Peyer's patch (tissue), 4 donors: ENCODE results near the gene RBMS1. TPM values are rescaled to one million over a fixed set of nuclear protein-coding genes. Genes with fewer than 3 reads are reported as not detected.
"Not testable (repeated sequence)": the region's sequence is repeated elsewhere in the genome, so short reads cannot be mapped to it uniquely, and the experiment has no call there.

ENCODE experiments used
- DNase-seq, 3 donors: peaks; one replicate each; pipeline ENCODE4 v3.0.0-alpha.2; 2017 to 2019
- H3K27ac ChIP-seq, 4 donors: fragments of 200-600 bp; sonication (generic); one replicate each; pipeline ENCODE4 v1.5.1; 2016 to 2019
- H3K27me3 ChIP-seq, 2 donors: fragments of 200-600 bp; sonication (generic); one replicate each; pipeline ENCODE4 v1.5.1; 2019
- H3K36me3 ChIP-seq, 3 donors: fragments of 200-600 bp; sonication (generic); one replicate each; pipeline ENCODE4 v1.5.1; 2016 to 2019
- H3K4me1 ChIP-seq, 4 donors: fragments of 200-600 bp; sonication (generic); one replicate each; pipeline ENCODE4 v1.5.1; 2016 to 2019
- H3K4me3 ChIP-seq, 4 donors: fragments of 200-600 bp; sonication (generic); 1 replicate in 3 of 4; 2 replicates in 1 of 4; pipeline ENCODE4 v1.5.1; 2016 to 2019; ENCODE audit warnings: mild to moderate bottlenecking in 1 of 4
- H3K9me3 ChIP-seq, 4 donors: fragments of 200-600 bp; sonication (generic); one replicate each; pipeline ENCODE4 v1.5.1; 2016 to 2019; ENCODE audit warnings: mild to moderate bottlenecking in 1 of 4
- POLR2A ChIP-seq, 2 donors: fragments of 450-650 bp; IDR thresholded peaks; one replicate each; pipeline ENCODE4 v1.5.1; 2017; ENCODE audit warnings: antibody characterized with exemption in 2 of 2, mild to moderate bottlenecking in 2 of 2, moderate library complexity in 2 of 2
- total RNA-seq, 4 donors: library from RNA; depleted of rRNA; stranded (reverse); fragments of >200 nt; gene quantifications; one replicate each; pipeline ENCODE4 v1.1.0, GENCODE V29; 2016
- TF ChIP-seq, protein P1 (sequence below), 6 experiments: fragments of 450-650 bp in 4 of 6; fragments of 200-600 bp in 2 of 6; sonication (generic) in 1 of 6; IDR thresholded peaks; one replicate each; pipeline ENCODE4 v1.5.1; 2017 to 2019; ENCODE audit warnings: antibody characterized with exemption in 6 of 6, mild to moderate bottlenecking in 3 of 6, moderate library complexity in 1 of 6

RBMS1 gene
- total RNA-seq, 4 donors from 2014 or later: 10.5 to 41.3 (median 18.5) TPM

DNA sequence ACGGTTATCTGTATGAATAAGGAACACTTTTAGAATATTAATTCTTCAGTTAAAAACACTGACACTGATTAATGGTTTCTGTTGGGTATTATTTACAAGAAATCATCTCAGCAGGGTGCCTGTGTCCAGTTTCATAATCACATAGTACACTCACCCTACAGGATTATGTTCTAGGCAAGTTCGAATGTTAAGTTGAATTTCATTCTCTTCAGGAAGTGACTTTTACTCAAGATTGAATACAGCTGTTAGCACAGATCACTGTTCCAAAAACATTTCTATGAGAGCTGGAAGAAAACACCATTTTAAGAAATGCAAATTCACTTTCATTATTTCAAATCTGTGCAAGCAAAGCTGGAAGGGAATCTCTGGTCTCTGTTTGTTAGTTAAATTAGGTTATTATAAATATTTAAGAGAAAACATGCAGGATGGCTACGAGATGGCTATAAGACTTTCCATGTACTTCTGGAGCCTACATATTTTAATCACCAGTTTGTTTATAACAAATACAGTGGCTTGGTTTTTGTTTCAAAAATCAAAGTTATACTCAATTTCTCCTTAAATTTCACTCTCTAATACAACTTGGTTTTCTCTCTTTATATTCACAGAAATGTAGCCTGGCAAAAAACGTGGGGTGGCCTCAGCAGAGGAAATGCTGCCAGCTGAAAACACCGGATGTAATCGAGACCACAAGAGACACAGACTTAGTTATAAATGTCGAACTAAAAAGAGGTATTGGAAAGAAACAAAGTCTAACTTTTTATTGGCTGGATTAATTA lies 65.8 kb downstream of the RBMS1 start:
- peak in 2 of 3 donors; percentile 77 to 80 for DNase-seq

DNA sequence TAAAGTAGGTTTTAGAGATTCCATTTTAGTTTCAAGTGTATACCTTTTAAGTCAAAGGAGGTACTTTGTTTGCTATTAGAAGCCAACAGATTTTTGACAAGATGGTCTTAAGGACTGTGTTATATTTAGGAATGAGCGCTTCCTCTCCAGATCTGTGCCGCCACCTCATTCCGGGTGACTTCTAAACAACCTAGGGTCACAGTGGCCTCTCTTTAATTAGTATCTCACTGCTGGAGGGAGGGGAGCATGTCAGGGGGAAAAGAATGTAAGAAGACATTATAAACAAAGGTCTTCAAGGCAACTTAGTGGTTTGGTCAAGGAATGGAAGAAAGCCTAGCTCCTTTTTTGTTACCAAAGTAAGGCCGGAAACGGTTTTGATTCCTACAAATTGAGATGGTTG lies 67.0 kb downstream of the RBMS1 start:
- Histone ChIP-seq H3K36me3 (no peaks in the 10 kb centered on the region), H3K27ac (peak overlapping the region in 1 of 4 donors; percentile 70), H3K4me1 (peaks cover 0 to 6% (median 0%) of the 10 kb centered on the region in 4 donors), H3K9me3 (peaks cover 0 to 3% (median 0%) of the 10 kb centered on the region in 4 donors), H3K27me3 (no peaks in the 10 kb centered on the region), H3K4me3 (no peak overlapping the region)
- TF ChIP-seq, protein P1, sequence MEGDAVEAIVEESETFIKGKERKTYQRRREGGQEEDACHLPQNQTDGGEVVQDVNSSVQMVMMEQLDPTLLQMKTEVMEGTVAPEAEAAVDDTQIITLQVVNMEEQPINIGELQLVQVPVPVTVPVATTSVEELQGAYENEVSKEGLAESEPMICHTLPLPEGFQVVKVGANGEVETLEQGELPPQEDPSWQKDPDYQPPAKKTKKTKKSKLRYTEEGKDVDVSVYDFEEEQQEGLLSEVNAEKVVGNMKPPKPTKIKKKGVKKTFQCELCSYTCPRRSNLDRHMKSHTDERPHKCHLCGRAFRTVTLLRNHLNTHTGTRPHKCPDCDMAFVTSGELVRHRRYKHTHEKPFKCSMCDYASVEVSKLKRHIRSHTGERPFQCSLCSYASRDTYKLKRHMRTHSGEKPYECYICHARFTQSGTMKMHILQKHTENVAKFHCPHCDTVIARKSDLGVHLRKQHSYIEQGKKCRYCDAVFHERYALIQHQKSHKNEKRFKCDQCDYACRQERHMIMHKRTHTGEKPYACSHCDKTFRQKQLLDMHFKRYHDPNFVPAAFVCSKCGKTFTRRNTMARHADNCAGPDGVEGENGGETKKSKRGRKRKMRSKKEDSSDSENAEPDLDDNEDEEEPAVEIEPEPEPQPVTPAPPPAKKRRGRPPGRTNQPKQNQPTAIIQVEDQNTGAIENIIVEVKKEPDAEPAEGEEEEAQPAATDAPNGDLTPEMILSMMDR (IDR thresholded peaks at IDR 0.05): no peak
- TF ChIP-seq POLR2A (IDR thresholded peaks at IDR 0.05): no peak
- no peak for DNase-seq

More for the DNA sequence above, 65.8 kb downstream of the RBMS1 start:
- Histone ChIP-seq H3K36me3 (no peaks in the 10 kb centered on the region), H3K4me3 (peak overlapping the region in 3 of 4 donors; percentile 5 to 22 (median 9)), H3K27ac (peak overlapping the region; percentile 4 to 70 (median 50)), H3K9me3 (peaks cover 0 to 3% (median 0%) of the 10 kb centered on the region in 4 donors), H3K27me3 (no peaks in the 10 kb centered on the region), H3K4me1 (peaks cover 0 to 6% (median 0%) of the 10 kb centered on the region in 4 donors)
- no peak for TF ChIP-seq POLR2A (IDR thresholded peaks at IDR 0.05)
- TF ChIP-seq, protein P1 (IDR thresholded peaks at IDR 0.05): no peak

DNA sequence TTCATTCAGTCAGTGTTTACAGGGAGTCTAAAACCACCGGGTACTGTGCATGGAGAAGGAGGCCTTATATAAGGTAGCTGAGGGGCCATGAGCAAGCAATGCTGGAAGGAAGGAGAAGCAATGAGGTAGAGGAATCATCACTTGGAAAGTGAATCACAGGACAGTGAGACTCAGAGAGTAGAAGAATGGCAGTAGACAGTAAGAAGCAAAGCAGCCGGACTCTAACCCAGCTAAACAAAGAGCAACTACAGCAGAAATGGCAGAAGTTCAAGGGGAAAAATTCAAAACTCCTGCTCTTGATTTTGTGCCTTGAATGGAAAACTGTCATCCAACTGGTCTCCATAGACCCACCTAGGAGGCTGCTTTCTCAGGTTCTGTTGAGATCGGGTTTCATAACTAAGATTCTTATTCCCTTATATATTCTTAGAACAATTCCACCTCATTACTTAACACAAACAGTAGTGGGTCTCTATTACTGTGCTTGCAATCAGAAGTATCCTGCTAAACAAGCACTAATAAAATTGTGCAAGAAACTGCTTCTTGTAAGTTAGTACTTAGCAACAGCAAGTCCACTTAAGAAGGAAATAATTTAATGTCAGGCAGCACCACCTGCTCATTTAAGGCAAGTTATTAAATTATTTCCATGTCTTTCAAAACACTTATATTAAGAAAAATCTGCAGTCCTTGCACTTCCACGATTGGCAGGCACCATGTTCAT lies 68.0 kb downstream of the RBMS1 start:
- H3K36me3 ChIP-seq: no peaks in the 10 kb centered on the region
- TF ChIP-seq, protein P1 (IDR thresholded peaks at IDR 0.05): no peak
- TF ChIP-seq POLR2A (IDR thresholded peaks at IDR 0.05): no peak
- peak overlapping the region in 2 of 4 donors; percentile 3 to 8 for H3K27ac ChIP-seq

DNA sequence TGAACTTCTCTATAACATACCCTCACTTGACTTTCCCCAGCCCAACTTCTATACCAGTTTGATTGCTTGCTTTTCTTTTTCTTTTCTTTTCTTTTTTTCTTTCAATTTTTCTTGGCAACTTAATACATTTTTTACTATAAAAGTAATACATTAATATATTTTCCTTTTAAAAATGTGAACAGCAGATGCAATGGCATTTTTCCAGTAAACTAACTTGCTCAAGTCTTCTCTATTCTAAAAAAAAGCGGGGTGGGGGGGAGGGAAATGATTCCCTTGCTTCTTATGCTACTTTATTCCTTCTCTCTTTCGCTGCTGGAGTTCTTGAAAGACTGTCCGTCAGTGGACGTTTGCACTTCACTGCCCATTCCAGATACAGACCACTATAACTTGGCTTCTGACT lies 70.5 kb downstream of the RBMS1 start:
- no peak overlapping the region for H3K27ac ChIP-seq
- H3K4me1 ChIP-seq: peaks cover 0 to 4% (median 0%) of the 10 kb centered on the region in 4 donors
- TF ChIP-seq, protein P1 (IDR thresholded peaks at IDR 0.05): no peak
- no peak for TF ChIP-seq POLR2A (IDR thresholded peaks at IDR 0.05)

More for the DNA sequence above, 68.0 kb downstream of the RBMS1 start:
- no peak for DNase-seq
- Histone ChIP-seq H3K4me1 (peaks cover 0 to 6% (median 0%) of the 10 kb centered on the region in 4 donors), H3K4me3 (no peak overlapping the region), H3K27me3 (no peaks in the 10 kb centered on the region), H3K9me3 (peaks cover 0 to 3% (median 0%) of the 10 kb centered on the region in 4 donors)

DNA sequence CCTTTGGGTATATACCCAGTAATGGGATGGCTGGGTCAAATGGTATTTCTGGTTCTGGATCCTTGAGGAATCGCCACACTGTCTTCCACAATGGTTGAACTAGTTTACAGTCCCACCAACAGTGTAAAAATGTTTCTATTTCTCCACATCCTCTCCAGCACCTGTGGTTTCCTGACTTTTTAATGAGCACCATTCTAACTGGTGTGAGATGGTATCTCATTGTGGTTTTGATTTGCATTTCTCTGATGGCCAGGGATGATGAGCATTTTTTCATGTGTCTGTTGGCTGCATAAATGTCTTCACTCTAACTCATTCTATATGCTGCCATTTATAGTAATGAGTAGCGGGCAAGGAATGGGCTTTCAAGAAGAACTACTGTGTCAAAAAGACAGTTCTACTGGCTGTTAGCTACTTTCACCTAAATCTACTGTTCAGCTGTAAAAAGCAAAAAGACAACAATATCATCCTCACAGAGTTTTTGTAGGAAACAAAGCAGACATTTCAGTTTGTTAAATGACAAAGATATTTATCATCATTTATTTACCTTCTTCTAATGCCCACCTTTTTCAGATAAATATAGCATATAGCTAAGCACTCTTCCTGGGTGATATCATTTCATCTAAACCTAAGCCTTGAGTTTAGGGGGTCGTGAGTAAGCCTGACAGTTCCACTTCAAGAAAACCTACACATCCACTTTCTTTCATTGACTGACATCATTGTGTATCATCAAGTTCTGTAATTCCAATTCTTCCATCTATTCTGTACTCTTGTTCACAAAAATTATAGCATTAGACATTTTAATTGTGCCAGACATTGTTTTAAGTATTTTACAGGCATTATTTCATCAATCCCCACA lies 71.7 kb downstream of the RBMS1 start:
- H3K27ac ChIP-seq, DNase-seq, H3K9me3 ChIP-seq, H3K27me3 ChIP-seq, H3K4me3 ChIP-seq, H3K36me3 ChIP-seq, H3K4me1 ChIP-seq: not testable (repeated sequence)

More for the DNA sequence above, 70.5 kb downstream of the RBMS1 start:
- H3K4me3 ChIP-seq: no peak overlapping the region
- no peaks in the 10 kb centered on the region for H3K27me3 ChIP-seq
- DNase-seq: no peak
- no peaks in the 10 kb centered on the region for H3K9me3 ChIP-seq
- H3K36me3 ChIP-seq: no peaks in the 10 kb centered on the region
